GM23338 (cell line): ENCODE results near the gene NHERF1. TPM values are rescaled to one million over a fixed set of nuclear protein-coding genes. Genes with fewer than 3 reads are reported as not detected.

Experiments
- ATAC-seq: fragments of 200-7000 bp; cut with Tn5 transposase; 3 replicates; pipeline ENCODE4 v1.9.1; 2020
- DNase-seq: peaks from one replicate; pipeline ENCODE4 v3.0.0-alpha.2; 2015; ENCODE audit warnings: low spot score
- H2AFZ ChIP-seq: fragments of 200-600 bp; sonication (generic); 2 replicates; pipeline ENCODE4 v1.8.0; 2016; ENCODE audit warnings: antibody characterized with exemption, mild to moderate bottlenecking, moderate library complexity
- H3F3A ChIP-seq: fragments of 200-600 bp; sonication (generic); replicated peaks from 2 replicates; pipeline ENCODE4 v1.8.0; 2017; ENCODE audit warnings: antibody characterized with exemption, mixed run types, low read depth
- H3K27ac ChIP-seq: fragments of 200-600 bp; sonication (generic); 2 replicates; pipeline ENCODE4 v1.6.1; 2016; ENCODE audit warnings: low read depth
- H3K27me3 ChIP-seq: fragments of 200-600 bp; sonication (generic); 2 replicates; pipeline ENCODE4 v1.8.0; 2016; ENCODE audit warnings: mild to moderate bottlenecking, mixed run types, moderate library complexity; ENCODE audit not compliant: insufficient read depth
- H3K36me3 ChIP-seq: fragments of 200-600 bp; sonication (generic); 2 replicates; pipeline ENCODE4 v1.8.0; 2016; ENCODE audit warnings: mild to moderate bottlenecking; ENCODE audit not compliant: insufficient read depth
- H3K4me1 ChIP-seq: fragments of 200-600 bp; sonication (generic); 2 replicates; pipeline ENCODE4 v1.8.0; 2016; ENCODE audit warnings: mild to moderate bottlenecking, moderate library complexity; ENCODE audit not compliant: insufficient read depth
- H3K4me2 ChIP-seq: fragments of 200-600 bp; sonication (generic); 2 replicates; pipeline ENCODE4 v1.7.1; 2017; ENCODE audit warnings: mixed run types
- H3K4me3 ChIP-seq: fragments of 200-600 bp; sonication (generic); 2 replicates; pipeline ENCODE4 v1.6.1; 2016; ENCODE audit warnings: mixed run types
- H3K79me2 ChIP-seq: fragments of 200-600 bp; sonication (generic); replicated peaks from 2 replicates; pipeline ENCODE4 v1.8.0; 2017; ENCODE audit warnings: mild to moderate bottlenecking; ENCODE audit not compliant: insufficient read depth
- H3K9me2 ChIP-seq: fragments of 200-600 bp; sonication (generic); 2 replicates; pipeline ENCODE4 v1.8.0; 2017; ENCODE audit not compliant: insufficient read depth
- H4K20me1 ChIP-seq: fragments of 200-600 bp; sonication (generic); replicated peaks from 2 replicates; pipeline ENCODE4 v1.8.0; 2017; ENCODE audit warnings: mild to moderate bottlenecking; ENCODE audit not compliant: insufficient read depth
- H3K27ac Mint-ChIP-seq: 2 replicates; pipeline ENCODE4 v1.8.0; 2020; ENCODE audit warnings: inconsistent platforms, mild to moderate bottlenecking, moderate library complexity, mixed read lengths
- H3K27me3 Mint-ChIP-seq: 3 replicates; pipeline ENCODE4 v1.8.0; 2022; ENCODE audit warnings: low read depth, mild to moderate bottlenecking, moderate library complexity, mixed read lengths, inconsistent platforms; ENCODE audit not compliant: insufficient read depth, poor library complexity
- H3K36me3 Mint-ChIP-seq: 3 replicates; pipeline ENCODE4 v1.8.0; 2021; ENCODE audit warnings: low read depth, mild to moderate bottlenecking, inconsistent platforms, moderate library complexity, mixed read lengths
- H3K4me1 Mint-ChIP-seq: 3 replicates; pipeline ENCODE4 v1.8.0; 2020; ENCODE audit warnings: mild to moderate bottlenecking, inconsistent platforms, mixed read lengths
- H3K4me3 Mint-ChIP-seq: 3 replicates; pipeline ENCODE4 v1.8.0; 2021; ENCODE audit warnings: moderate library complexity, mild to moderate bottlenecking, inconsistent platforms, mixed read lengths
- H3K9me3 Mint-ChIP-seq: 3 replicates; pipeline ENCODE4 v1.8.0; 2020; ENCODE audit warnings: moderate library complexity, mild to moderate bottlenecking, inconsistent platforms, mixed read lengths
- CREB1 ChIP-seq: fragments of 250-450 bp; sonication (Bioruptor Pico); IDR thresholded peaks from 2 replicates; pipeline ENCODE4 v1.5.0; 2020; ENCODE audit warnings: low read depth, mild to moderate bottlenecking, moderate library complexity
- EZH2 ChIP-seq: fragments of 200-600 bp; sonication (generic); IDR thresholded peaks from one replicate; pipeline ENCODE4 v1.8.0; 2017; ENCODE audit warnings: antibody characterized with exemption, mild to moderate bottlenecking, low read depth; ENCODE audit not compliant: unreplicated experiment
- EZH2phosphoT487 ChIP-seq: fragments of 200-600 bp; sonication (generic); IDR thresholded peaks from one replicate; pipeline ENCODE4 v1.8.1; 2018; ENCODE audit warnings: antibody characterized with exemption; ENCODE audit not compliant: unreplicated experiment
- JUNB ChIP-seq: IDR thresholded peaks from one replicate; pipeline ENCODE4 v1.6.1; 2016; ENCODE audit warnings: antibody characterized with exemption; ENCODE audit not compliant: unreplicated experiment
- NANOG ChIP-seq: IDR thresholded peaks from 2 replicates; pipeline ENCODE4 v1.6.1; 2016; ENCODE audit warnings: antibody characterized with exemption, borderline replicate concordance
- POLR2AphosphoS5 ChIP-seq: IDR thresholded peaks from 2 replicates; pipeline ENCODE4 v1.6.1; 2016; ENCODE audit warnings: antibody characterized with exemption, low read depth
- STAT1 ChIP-seq: IDR thresholded peaks from one replicate; pipeline ENCODE4 v1.6.1; 2016; ENCODE audit warnings: antibody characterized with exemption; ENCODE audit not compliant: unreplicated experiment
- ZNF114 ChIP-seq: fragments of 250-450 bp; sonication (Bioruptor Pico); IDR thresholded peaks from 2 replicates; pipeline ENCODE4 v1.5.0; 2020; ENCODE audit warnings: mild to moderate bottlenecking, moderate library complexity
- ZNF331 ChIP-seq: fragments of 250-450 bp; sonication (Bioruptor Pico); IDR thresholded peaks from 2 replicates; pipeline ENCODE4 v1.5.0; 2020; ENCODE audit warnings: low read depth, mild to moderate bottlenecking, moderate library complexity
- long read RNA-seq: library from polyadenylated mRNA; unstranded; transcript quantifications from one replicate; pipeline ENCODE4 v2.0.0, GENCODE V29; 2020; ENCODE audit not compliant: unreplicated experiment
- polyA plus RNA-seq: library from polyadenylated mRNA; unstranded; fragments of >200 nt; fragmentation: Nextera tagmentation; extraction: Ambion mirVana; gene quantifications from 2 replicates; pipeline ENCODE4 v1.2.1, GENCODE V29; 2016
- total RNA-seq: library from RNA; depleted of rRNA; stranded (reverse); fragments of >200 nt; shearing (Covaris generic); gene quantifications from 2 replicates; pipeline ENCODE4 v1.2.3, GENCODE V29; 2014; rRNA removed
- TF ChIP-seq, protein P1 (sequence below): fragments of 250-450 bp; sonication (Bioruptor Pico); IDR thresholded peaks from 2 replicates; pipeline ENCODE4 v1.5.0; 2020; ENCODE audit warnings: mild to moderate bottlenecking, moderate library complexity
- TF ChIP-seq, protein P2 (sequence below): IDR thresholded peaks from 2 replicates; pipeline ENCODE4 v1.6.1; 2016; ENCODE audit warnings: antibody characterized with exemption
- TF ChIP-seq, protein P3 (sequence below): IDR thresholded peaks from one replicate; pipeline ENCODE4 v1.6.1; 2018; ENCODE audit warnings: antibody characterized with exemption; ENCODE audit not compliant: unreplicated experiment
- TF ChIP-seq, protein P4 (sequence below), 2 experiments: fragments of 200-600 bp in 1 of 2; sonication (generic) in 1 of 2; conservative IDR thresholded peaks; 2 replicates each; pipeline versions ENCODE4 v1.5.1 to v1.6.1; 2016 to 2017; ENCODE audit warnings: antibody characterized with exemption in 2 of 2, low read depth in 2 of 2, mild to moderate bottlenecking in 2 of 2, moderate library complexity in 1 of 2

The NHERF1 gene
- total RNA-seq (85.8 and 100 TPM in 2 replicates), polyA plus RNA-seq (48.8 and 49.3 TPM in 2 replicates)
- long read RNA-seq, transcript SLC9A3R1-201 (6 exons, 1,969 nt) = major isoform, 44 of 45 reads
- long read RNA-seq, partial matches to known transcripts = 0 of 45 reads
- long read RNA-seq, other reads (novel, unspliced or antisense) = 1 of 45 reads

DNA sequence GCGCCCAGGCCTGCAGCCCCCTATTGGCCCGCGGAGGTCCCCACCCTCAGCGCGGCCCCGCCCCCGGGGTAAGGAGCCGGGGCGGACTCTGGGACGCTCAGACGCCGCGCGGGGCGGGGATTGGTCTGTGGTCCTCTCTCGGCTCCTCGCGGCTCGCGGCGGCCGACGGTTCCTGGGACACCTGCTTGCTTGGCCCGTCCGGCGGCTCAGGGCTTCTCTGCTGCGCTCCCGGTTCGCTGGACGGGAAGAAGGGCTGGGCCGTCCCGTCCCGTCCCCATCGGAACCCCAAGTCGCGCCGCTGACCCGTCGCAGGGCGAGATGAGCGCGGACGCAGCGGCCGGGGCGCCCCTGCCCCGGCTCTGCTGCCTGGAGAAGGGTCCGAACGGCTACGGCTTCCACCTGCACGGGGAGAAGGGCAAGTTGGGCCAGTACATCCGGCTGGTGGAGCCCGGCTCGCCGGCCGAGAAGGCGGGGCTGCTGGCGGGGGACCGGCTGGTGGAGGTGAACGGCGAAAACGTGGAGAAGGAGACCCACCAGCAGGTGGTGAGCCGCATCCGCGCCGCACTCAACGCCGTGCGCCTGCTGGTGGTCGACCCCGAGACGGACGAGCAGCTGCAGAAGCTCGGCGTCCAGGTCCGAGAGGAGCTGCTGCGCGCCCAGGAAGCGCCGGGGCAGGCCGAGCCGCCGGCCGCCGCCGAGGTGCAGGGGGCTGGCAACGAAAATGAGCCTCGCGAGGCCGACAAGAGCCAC lies at the start of gene NHERF1:
TSS of gene NHERF1 (plus strand) at position 100 of the 750 bp plus-strand sequence. CDS start at position 319, 219 bp downstream.
- no peak within 1 kb of the TSS for H3K27ac ChIP-seq

More for the DNA sequence above, at the start of gene NHERF1:
- peak; percentile 95 for DNase-seq
- Histone ChIP-seq H3K9me2 (no peaks in the 10 kb centered on the region), H4K20me1 (peaks cover 27% of the 10 kb centered on the region), H3K36me3 (no peaks in the 10 kb centered on the region), H3K4me3 (peak within 1 kb of the TSS; percentile 94), H3K27me3 (no peaks in the 10 kb centered on the region), H3K4me1 (peaks cover 55% of the 10 kb centered on the region), H3F3A (peaks cover 6% of the 10 kb centered on the region; the same call in 1 of the 2 replicates), H2AFZ (peak within 1 kb of the TSS; percentile 63; the same call in 1 of the 2 replicates), H3K79me2 (peaks cover 47% of the 10 kb centered on the region), H3K4me2 (peak within 1 kb of the TSS; percentile 95)
- no peak for TF ChIP-seq NANOG
- TF ChIP-seq EZH2phosphoT487 = no peak
- no peak for TF ChIP-seq STAT1
- TF ChIP-seq, protein P1, sequence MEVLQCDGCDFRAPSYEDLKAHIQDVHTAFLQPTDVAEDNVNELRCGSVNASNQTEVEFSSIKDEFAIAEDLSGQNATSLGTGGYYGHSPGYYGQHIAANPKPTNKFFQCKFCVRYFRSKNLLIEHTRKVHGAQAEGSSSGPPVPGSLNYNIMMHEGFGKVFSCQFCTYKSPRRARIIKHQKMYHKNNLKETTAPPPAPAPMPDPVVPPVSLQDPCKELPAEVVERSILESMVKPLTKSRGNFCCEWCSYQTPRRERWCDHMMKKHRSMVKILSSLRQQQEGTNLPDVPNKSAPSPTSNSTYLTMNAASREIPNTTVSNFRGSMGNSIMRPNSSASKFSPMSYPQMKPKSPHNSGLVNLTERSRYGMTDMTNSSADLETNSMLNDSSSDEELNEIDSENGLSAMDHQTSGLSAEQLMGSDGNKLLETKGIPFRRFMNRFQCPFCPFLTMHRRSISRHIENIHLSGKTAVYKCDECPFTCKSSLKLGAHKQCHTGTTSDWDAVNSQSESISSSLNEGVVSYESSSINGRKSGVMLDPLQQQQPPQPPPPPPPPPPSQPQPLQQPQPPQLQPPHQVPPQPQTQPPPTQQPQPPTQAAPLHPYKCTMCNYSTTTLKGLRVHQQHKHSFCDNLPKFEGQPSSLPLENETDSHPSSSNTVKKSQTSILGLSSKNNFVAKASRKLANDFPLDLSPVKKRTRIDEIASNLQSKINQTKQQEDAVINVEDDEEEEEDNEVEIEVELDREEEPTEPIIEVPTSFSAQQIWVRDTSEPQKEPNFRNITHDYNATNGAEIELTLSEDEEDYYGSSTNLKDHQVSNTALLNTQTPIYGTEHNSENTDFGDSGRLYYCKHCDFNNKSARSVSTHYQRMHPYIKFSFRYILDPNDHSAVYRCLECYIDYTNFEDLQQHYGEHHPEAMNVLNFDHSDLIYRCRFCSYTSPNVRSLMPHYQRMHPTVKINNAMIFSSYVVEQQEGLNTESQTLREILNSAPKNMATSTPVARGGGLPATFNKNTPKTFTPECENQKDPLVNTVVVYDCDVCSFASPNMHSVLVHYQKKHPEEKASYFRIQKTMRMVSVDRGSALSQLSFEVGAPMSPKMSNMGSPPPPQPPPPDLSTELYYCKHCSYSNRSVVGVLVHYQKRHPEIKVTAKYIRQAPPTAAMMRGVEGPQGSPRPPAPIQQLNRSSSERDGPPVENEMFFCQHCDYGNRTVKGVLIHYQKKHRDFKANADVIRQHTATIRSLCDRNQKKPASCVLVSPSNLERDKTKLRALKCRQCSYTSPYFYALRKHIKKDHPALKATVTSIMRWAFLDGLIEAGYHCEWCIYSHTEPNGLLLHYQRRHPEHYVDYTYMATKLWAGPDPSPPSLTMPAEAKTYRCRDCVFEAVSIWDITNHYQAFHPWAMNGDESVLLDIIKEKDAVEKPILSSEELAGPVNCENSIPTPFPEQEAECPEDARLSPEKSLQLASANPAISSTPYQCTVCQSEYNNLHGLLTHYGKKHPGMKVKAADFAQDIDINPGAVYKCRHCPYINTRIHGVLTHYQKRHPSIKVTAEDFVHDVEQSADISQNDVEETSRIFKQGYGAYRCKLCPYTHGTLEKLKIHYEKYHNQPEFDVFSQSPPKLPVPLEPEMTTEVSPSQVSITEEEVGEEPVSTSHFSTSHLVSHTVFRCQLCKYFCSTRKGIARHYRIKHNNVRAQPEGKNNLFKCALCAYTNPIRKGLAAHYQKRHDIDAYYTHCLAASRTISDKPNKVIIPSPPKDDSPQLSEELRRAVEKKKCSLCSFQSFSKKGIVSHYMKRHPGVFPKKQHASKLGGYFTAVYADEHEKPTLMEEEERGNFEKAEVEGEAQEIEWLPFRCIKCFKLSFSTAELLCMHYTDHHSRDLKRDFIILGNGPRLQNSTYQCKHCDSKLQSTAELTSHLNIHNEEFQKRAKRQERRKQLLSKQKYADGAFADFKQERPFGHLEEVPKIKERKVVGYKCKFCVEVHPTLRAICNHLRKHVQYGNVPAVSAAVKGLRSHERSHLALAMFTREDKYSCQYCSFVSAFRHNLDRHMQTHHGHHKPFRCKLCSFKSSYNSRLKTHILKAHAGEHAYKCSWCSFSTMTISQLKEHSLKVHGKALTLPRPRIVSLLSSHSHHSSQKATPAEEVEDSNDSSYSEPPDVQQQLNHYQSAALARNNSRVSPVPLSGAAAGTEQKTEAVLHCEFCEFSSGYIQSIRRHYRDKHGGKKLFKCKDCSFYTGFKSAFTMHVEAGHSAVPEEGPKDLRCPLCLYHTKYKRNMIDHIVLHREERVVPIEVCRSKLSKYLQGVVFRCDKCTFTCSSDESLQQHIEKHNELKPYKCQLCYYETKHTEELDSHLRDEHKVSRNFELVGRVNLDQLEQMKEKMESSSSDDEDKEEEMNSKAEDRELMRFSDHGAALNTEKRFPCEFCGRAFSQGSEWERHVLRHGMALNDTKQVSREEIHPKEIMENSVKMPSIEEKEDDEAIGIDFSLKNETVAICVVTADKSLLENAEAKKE = no peak
- no peak for TF ChIP-seq CREB1 (CRISPR knock-in tag)
- TF ChIP-seq JUNB = no peak
- TF ChIP-seq ZNF114 (CRISPR knock-in tag) = no peak
- TF ChIP-seq POLR2AphosphoS5 = peak; percentile 98
- no peak for TF ChIP-seq EZH2
- TF ChIP-seq, protein P2, sequence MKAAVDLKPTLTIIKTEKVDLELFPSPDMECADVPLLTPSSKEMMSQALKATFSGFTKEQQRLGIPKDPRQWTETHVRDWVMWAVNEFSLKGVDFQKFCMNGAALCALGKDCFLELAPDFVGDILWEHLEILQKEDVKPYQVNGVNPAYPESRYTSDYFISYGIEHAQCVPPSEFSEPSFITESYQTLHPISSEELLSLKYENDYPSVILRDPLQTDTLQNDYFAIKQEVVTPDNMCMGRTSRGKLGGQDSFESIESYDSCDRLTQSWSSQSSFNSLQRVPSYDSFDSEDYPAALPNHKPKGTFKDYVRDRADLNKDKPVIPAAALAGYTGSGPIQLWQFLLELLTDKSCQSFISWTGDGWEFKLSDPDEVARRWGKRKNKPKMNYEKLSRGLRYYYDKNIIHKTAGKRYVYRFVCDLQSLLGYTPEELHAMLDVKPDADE = 0 out of 2 replicates have a peak, but pooled peaks have one; percentile 18
- TF ChIP-seq, protein P3, sequence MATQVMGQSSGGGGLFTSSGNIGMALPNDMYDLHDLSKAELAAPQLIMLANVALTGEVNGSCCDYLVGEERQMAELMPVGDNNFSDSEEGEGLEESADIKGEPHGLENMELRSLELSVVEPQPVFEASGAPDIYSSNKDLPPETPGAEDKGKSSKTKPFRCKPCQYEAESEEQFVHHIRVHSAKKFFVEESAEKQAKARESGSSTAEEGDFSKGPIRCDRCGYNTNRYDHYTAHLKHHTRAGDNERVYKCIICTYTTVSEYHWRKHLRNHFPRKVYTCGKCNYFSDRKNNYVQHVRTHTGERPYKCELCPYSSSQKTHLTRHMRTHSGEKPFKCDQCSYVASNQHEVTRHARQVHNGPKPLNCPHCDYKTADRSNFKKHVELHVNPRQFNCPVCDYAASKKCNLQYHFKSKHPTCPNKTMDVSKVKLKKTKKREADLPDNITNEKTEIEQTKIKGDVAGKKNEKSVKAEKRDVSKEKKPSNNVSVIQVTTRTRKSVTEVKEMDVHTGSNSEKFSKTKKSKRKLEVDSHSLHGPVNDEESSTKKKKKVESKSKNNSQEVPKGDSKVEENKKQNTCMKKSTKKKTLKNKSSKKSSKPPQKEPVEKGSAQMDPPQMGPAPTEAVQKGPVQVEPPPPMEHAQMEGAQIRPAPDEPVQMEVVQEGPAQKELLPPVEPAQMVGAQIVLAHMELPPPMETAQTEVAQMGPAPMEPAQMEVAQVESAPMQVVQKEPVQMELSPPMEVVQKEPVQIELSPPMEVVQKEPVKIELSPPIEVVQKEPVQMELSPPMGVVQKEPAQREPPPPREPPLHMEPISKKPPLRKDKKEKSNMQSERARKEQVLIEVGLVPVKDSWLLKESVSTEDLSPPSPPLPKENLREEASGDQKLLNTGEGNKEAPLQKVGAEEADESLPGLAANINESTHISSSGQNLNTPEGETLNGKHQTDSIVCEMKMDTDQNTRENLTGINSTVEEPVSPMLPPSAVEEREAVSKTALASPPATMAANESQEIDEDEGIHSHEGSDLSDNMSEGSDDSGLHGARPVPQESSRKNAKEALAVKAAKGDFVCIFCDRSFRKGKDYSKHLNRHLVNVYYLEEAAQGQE = peak; percentile 17
- TF ChIP-seq ZNF331 = no peak
- TF ChIP-seq, protein P4, sequence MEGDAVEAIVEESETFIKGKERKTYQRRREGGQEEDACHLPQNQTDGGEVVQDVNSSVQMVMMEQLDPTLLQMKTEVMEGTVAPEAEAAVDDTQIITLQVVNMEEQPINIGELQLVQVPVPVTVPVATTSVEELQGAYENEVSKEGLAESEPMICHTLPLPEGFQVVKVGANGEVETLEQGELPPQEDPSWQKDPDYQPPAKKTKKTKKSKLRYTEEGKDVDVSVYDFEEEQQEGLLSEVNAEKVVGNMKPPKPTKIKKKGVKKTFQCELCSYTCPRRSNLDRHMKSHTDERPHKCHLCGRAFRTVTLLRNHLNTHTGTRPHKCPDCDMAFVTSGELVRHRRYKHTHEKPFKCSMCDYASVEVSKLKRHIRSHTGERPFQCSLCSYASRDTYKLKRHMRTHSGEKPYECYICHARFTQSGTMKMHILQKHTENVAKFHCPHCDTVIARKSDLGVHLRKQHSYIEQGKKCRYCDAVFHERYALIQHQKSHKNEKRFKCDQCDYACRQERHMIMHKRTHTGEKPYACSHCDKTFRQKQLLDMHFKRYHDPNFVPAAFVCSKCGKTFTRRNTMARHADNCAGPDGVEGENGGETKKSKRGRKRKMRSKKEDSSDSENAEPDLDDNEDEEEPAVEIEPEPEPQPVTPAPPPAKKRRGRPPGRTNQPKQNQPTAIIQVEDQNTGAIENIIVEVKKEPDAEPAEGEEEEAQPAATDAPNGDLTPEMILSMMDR (conservative IDR thresholded peaks at IDR 0.05; ENCODE audit: low read depth in 2 of 2) = peak in 1 of 2 experiments; percentile 37; a peak in 1 of 4 replicates
- Mint-ChIP-seq H3K4me1 (peaks cover 68% of the 10 kb centered on the region), H3K27ac (peak within 1 kb of the TSS; percentile 67; the same call in 1 of the 2 replicates), H3K36me3 (peaks cover 16% of the 10 kb centered on the region), H3K27me3 (peaks cover 38% of the 10 kb centered on the region), H3K4me3 (peak within 1 kb of the TSS; percentile 91), H3K9me3 (no peaks in the 10 kb centered on the region)
- ATAC-seq = peak; percentile 72
